H1 (cell line): ENCODE results near the gene HELZ2.

ENCODE experiments used
- CHD1 ChIP-seq: IDR thresholded peaks from 2 replicates; pipeline ENCODE4 v1.6.1; 2012; ENCODE audit warnings: low read depth, low read length, improper control_type of control experiment
- EGR1 ChIP-seq: IDR thresholded peaks from 2 replicates; pipeline ENCODE4 v1.6.1; 2011; ENCODE audit warnings: low read depth, low read length, borderline replicate concordance
- GABPA ChIP-seq: IDR thresholded peaks from 2 replicates; pipeline ENCODE4 v1.6.1; 2011; ENCODE audit warnings: mild to moderate bottlenecking, low read length, moderate library complexity, borderline replicate concordance; ENCODE audit not compliant: insufficient read depth
- JUND ChIP-seq: IDR thresholded peaks from 2 replicates; pipeline ENCODE4 v1.6.1; 2011; ENCODE audit warnings: mild to moderate bottlenecking, improper control_type of control experiment, low read length
- POLR2A ChIP-seq, 2 experiments: IDR thresholded peaks; 1 replicate in 1 of 2; 2 replicates in 1 of 2; pipeline ENCODE4 v1.6.1; 2011; ENCODE audit warnings: low read depth in 2 of 2, low read length in 2 of 2, mild to moderate bottlenecking in 2 of 2; ENCODE audit errors: control extremely low read depth in 1 of 2
- POLR2AphosphoS5 ChIP-seq: IDR thresholded peaks from 2 replicates; pipeline ENCODE4 v1.6.1; 2011; ENCODE audit warnings: low read depth, low read length
- TEAD4 ChIP-seq: IDR thresholded peaks from 2 replicates; pipeline ENCODE4 v1.6.1; 2012; ENCODE audit warnings: low read depth, low read length, inconsistent platforms, mixed read lengths
- TF ChIP-seq, protein P1 (sequence below), 3 experiments: IDR thresholded peaks; 1 replicate in 2 of 3; 2 replicates in 1 of 3; pipeline versions ENCODE4 v1.5.1 to v1.6.1; 2011; ENCODE audit warnings: low read length in 3 of 3, mild to moderate bottlenecking in 3 of 3, inconsistent platforms in 2 of 3, low read depth in 1 of 3, moderate library complexity in 1 of 3; ENCODE audit not compliant: insufficient read depth in 1 of 3; ENCODE audit errors: control extremely low read depth in 1 of 3

DNA sequence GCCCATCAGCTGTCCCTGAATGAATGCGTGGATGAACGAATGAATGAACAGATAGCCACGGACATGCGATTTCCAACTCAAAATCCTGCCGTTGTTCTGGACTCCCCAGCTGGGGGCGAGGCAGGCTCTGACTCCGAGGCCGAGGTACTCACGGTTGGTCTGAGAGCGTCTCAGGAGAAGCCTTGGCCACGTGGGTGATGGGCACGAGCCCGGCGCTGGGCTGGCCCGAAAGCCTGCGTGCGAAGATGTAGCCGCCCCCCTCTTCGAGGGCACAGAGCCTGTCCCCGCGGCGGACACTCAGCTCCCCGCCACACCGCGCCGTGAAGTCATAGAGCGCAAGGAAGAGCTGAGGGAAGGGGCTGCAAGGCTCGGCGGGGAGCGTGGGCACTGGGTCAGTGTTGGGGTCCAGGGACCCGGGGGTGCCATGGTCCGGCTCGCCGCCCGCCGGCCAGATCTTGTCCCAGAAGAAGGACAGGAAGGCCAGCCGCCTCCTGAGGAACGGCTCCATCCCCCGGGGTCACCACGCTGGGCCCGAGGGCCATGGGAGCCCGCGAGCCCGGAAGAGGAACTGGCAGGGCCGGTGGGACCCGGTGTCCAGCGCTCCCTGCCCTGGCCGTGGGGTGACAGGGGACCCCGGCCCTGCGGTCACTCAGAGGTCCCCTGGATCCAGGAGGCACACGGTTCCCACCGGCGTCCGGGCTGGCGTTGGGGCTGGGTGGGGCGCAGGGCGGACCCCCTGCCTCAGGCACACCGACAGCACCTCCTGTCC is 26.9 kb downstream of the HELZ2 start:
- TF ChIP-seq, protein P1, sequence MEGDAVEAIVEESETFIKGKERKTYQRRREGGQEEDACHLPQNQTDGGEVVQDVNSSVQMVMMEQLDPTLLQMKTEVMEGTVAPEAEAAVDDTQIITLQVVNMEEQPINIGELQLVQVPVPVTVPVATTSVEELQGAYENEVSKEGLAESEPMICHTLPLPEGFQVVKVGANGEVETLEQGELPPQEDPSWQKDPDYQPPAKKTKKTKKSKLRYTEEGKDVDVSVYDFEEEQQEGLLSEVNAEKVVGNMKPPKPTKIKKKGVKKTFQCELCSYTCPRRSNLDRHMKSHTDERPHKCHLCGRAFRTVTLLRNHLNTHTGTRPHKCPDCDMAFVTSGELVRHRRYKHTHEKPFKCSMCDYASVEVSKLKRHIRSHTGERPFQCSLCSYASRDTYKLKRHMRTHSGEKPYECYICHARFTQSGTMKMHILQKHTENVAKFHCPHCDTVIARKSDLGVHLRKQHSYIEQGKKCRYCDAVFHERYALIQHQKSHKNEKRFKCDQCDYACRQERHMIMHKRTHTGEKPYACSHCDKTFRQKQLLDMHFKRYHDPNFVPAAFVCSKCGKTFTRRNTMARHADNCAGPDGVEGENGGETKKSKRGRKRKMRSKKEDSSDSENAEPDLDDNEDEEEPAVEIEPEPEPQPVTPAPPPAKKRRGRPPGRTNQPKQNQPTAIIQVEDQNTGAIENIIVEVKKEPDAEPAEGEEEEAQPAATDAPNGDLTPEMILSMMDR (IDR thresholded peaks at IDR 0.05; ENCODE audit: control extremely low read depth in 1 of 3, insufficient read depth in 1 of 3, low read depth in 1 of 3, low read length in 3 of 3): no peak
- TF ChIP-seq POLR2A (IDR thresholded peaks at IDR 0.05; ENCODE audit: control extremely low read depth in 1 of 2, low read depth in 2 of 2, low read length in 2 of 2) (no peak), CHD1 (no peak), TEAD4 (no peak), JUND (no peak), EGR1 (no peak), POLR2AphosphoS5 (no peak), GABPA (no peak)
